NCI-H345 (cell line): ENCODE data around the gene MACC1.
"Not testable (repeated sequence)": the region's sequence is repeated elsewhere in the genome, so short reads cannot be mapped to it uniquely, and the experiment has no call there.

ENCODE experiments used
- DNase-seq: peaks from one replicate; lab custom pipeline; 2025; lab: John Stamatoyannopoulos, UW

MACC1 gene

DNA sequence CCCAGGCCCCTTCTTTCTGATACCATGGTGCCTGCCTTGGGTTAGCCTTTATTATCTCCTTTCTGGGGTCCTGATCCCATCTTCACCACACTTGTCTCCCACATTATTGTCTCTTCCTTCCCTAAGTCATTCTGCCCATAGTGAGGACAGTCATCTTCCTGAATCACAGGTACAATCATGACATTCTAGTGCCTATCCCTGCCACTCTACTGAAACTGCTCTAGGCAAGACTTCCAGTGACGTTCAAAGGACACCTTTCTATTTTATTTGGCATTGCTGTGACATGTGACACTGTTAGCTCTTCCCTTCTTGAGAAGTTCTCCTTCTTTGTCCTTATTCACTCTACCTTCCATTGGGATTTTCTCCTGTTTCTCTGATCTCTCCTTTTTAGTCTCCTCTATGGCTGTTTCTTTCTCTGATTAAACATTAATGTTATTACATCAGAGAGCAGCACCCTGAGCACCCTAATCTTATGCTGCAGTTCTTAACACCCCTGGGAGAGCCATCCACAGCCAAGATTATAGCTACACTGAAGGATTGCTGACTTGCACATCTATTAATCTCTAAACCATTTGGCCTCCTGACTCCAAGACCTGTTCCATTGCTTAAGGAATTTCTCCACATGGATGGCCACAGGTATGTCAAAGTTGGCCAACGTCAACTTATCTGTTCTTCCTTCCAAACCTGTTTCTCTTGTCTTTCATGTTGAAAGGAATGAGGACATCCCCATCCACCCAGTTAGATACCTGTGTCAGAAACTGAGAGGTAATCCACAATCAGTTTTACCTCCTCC is 10.9 kb downstream of the MACC1 start:
- no peak for DNase-seq

DNA sequence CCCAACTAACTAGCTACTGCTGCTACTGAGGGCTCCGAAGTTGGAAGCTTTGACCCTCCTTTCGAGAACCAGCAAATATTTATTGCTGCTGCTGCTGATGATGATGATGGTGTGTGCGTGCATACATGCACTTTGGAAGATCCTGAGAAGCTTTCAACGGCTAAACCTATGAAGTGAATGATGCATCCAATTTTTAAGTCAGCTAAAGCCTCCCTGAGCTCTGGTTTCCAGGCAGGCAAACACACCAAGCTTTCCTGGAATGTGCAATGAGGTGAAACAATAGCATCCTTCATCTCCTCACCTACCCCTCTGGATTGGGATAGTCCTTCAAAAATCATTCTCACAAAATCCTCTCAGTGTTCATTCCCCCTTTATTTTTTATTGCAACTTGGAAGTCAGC is 13.9 kb downstream of the MACC1 start:
- DNase-seq: no peak

DNA sequence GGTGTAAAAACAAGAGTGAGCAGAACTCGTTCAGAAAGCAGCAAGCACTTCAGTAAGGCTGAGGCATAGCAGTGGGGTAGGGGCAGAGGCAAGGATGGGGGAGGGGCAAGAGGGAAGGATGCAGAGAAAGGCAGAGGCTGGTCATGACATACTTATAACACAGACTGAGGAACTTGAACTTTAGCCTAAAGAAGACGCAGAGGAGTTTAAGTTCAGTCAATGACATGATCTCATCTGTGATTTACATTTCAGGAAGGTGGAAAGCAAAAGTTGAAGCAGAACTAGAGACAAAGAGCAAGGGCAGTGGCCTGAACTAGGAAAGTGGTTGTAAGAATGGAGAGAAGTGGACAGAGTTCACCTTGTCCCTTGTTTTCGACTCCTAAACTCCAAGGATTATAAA is 15.8 kb downstream of the MACC1 start:
- no peak for DNase-seq

DNA sequence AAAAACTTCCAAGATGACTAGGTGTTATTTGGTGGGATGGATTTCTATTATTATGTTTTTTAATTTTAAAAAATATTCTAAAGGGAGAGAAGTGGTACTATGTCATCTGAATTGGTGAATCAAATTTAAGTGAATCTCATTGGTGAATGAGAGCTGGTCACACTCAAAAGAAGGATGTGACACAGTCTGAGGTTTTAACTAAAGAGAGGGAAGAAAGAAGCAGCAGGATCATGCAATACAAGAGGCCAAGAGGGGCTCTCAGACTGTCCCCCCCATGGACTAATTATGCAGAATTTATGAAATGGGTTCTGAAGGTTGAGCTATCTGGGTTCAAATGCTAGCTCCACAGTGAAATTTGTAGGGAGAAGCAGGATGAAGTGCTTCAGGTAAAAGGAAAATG is 16.2 kb downstream of the MACC1 start:
- DNase-seq: no peak

DNA sequence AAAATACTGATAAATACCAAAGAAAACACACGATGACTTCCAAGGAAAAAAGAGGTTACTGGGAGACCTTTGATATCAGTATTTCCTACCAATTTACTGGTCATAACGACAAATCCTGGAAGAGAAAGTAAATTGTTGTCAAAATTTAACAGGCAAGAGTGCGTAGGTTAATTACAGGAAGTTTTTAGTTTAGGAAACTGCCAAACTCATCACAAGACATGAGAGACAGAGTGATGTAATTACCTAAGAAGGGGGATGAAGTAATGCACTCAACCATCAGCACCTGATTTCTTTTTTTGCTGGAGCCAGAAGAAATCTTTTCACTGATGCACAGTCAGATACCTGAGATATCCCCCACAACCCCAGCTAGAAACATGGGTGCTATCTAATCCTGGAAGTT is 16.8 kb downstream of the MACC1 start:
- DNase-seq: no peak

DNA sequence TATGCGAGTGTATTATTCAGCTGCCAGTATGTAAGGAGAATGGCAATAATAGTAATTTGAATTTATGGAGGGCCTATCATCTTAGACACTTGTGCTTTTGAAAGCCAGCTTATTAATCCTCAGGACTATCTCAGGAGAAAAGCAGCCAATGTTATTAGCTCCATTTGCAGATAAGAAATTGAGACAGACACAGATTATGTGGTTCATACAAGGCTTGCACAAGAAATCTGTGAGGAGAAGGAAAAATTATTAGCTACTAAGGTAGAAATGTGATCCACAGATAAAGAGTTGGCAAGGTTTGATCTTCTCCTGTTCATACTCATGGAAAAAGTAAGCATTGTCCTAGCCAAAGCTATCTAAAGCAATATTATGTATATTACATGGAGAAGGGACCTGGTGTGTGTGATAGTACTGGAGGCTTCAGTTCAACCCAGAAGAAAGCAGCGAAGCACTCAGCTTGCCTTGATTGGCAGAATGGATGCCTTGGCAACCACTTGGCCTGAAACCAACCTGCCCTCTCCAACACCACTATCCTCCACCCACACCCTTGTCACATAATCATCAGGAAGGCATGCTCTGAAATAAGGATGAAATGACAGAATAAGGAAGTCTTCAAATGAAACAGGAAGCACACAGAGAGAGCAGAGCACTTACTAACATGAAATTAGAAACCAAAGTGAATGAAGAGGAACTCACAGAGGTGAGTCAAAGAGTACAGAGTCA is 18.0 kb downstream of the MACC1 start:
- DNase-seq: peak; percentile 67

DNA sequence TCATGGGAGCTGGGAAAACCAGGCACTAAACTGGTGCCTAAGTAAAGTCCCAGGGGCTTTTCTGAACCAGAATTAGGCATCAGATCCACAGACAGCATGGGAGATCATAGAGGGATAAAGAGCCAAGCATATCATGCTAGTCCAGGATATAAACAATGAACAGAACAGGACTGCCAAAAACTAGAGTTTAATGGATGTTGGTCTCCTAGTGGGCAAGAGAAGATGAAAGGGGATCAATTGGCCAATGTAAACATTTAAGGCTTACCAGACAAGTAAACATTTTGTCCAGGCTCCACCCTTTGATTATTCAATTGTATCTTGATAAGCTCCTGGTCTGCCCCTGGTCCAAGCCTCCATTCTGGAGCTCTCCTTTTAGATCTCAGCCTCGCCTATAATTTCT is 18.9 kb downstream of the MACC1 start:
- peak; percentile 47 for DNase-seq

DNA sequence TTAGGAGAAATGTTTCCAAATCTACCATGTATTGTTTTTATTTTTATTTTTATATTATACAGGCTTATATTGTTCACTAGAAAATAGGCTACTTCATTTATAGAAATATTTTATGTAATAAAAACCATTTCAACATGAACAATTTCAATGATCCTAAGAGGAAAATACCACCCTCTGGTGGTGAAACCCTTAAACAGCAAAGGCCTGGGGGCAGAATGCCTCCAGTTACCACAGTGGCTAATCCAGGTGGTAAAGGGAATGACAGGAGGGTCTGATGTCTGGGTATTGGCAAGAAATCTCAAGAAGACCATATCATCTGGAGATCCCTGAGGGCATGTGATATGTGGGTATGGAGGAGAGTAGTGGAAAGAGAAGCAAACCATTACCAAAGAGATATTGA is 19.3 kb downstream of the MACC1 start:
- DNase-seq: no peak

DNA sequence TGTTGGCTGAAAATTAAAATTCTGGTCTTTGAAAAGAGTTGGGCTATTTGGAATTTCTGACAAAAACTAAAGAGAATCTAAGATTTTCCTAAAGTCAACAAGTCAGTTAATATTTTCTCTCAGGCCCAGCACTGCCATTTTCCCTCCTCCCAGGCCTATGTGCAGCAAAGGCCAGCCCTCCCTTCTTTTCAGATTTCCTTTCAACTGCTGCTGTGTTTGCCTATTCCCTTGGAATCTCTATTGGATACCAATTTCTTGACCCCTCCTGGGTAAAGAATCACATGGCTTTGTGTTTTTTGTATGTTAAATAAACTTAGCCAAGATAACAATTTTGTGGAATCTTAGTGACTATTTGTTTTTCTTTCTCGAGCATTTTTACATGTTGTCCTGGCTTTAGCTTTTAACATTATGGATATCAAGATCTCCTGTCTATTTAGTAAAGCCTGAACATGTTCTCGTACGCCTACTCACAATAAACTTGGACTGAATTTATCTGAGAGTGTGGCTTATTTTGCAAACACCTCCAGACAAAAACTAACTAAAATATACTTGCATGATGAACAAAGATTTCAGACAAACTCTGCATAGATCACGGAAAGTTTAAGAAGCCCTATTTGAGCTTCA is 19.9 kb downstream of the MACC1 start:
- no peak for DNase-seq

DNA sequence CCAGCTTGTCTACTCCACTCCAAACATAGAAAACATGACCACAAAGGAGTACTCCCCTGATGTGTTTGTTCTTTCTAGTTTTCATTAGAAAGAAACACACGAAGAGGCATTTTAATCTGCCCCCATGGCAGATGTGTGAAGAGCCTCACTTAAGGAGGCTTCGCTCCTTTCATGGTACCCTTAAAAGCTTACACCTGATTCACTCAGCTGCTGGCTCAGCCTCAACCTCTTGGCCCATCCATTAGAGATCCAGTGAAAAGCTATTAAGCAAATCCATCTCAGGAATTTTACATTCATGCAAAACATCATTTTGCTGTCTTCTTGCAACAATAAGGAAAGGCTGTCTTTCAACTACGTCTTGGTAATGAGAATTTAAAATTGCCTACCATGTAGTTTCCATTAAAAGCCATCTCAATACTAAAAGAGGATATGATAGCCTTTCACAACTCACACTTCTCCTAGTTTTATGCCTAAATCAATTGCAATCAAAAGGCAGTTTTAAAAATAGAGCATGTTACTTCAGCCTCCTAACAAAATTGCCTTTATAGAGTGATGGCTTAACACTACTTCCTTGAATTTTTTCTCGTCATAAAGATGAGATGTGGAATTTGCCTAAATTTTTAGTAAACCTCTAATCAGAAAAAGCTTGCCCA is 22.7 kb downstream of the MACC1 start:
- DNase-seq: no peak

DNA sequence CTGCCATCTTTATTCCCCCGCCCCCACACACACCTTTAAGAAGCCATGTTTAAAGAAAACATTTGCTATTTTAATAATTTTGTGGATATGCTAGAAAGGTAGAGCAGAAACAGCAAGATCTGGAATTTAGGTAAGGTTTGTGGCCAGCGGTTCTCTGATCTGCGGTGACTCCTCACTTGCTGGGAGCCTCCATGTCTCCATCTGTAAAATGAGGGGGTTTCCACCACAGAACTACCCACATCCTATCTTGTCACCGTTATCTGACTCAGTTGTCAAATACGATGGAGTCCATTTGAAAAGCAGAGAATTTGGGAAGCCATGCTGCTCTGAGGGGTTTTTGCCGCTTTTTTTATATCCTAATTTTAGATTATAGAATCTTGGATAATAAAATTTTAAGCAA is 23.3 kb downstream of the MACC1 start:
- no peak for DNase-seq

DNA sequence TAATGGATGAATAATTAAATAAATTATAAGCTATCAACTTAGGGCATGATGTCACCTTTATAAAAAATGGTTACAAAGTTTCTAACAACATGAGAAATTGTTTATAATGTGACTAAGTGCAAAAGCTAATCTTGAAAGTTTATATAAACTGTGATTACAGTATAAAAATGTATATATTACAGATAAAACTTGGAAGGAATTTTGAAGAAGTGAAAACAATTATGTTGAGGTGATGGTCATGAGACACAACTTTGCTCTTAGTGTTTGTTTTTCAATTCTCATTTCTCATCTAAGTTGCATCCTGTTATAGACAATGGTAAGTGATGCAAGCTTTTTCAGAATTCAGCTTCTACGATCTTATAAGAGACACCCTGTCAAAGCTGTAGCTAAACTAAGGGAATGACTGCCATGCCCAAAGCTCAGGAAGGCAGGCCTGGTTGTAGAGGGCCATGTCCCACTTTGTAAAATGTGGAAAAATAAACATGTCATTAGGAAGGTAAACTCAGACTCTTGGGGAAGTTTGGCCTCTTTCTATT is 23.9 kb downstream of the MACC1 start:
- no peak for DNase-seq

DNA sequence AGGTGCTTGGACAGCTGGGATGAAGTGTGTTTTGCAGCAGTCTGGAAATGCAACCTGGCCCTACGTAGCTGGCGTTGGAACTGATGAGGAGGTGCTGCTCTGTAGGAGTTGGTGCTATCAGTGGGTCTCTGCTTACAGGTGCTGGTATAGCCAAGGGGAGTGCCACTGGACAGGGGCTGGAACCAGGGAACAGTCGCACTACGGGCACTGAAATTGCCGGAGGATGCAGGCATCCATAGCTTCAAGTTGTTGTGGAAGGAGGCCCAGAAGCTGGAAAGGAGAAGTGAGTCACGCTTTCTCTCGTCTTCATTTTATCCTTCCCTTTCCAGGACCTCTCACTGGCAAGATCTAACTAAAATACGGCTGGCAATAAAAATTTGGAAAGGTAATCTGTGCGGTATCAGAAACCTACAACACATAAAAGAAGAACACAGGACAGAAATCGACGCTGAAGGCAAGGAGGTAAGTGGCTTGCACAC is 25.8 kb downstream of the MACC1 start:
- no peak for DNase-seq

DNA sequence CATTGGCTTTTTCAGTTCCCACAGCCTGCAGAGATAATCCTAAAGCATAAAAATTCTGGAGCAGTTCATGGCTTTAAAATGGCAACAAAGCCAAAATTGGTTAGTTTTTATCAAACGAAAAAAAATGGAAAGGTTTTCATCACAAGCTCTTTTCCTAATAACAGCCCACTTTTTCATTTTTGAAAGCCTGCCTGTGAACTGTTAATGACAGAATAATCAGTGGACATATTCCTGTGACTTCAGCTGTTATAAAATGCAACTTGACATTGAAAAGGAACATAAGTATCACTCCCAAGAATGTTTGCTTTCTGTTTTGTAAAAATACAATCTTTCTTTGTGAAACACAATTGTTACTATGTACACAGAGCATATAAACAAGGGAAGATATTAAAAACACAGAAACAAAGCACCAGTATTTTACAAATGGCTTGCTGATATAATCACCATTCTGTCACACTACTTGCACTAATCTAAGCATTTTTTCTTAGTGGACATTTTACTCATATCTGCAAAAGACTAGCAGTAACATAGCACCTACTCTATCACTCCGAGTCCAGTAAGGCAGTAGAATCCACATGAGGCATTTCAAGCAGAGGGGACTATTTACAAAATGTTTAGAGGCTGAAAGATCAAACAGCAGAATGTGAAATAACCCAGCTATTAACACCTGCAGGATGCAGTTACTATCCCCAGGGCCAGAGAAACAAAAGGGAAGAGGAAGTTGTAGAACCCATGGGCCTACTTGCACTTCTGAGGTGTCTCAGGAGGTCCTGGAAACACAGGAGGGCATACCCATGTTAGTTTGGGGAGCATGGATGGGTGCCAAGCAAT is 26.4 kb downstream of the MACC1 start:
- DNase-seq: peak; percentile 32

DNA sequence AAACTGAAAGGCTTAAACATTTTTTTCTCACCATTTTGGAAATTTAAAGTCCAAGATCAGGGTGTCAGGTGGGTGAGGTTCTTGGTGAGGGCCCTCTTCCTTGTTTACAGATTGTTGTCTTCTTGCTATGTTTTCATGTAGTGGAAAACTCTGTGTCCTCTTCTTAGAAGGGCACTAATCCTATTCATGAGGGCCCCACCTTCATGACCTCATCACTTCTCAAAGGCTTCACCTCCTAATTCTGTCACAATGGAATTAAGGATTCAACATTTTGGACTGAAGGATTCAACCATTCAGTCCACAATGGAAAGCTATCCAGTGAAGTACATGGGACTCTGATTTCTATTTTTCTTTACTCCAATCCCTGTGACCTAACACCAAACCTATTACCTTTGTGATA is 27.3 kb downstream of the MACC1 start:
- DNase-seq: no peak

DNA sequence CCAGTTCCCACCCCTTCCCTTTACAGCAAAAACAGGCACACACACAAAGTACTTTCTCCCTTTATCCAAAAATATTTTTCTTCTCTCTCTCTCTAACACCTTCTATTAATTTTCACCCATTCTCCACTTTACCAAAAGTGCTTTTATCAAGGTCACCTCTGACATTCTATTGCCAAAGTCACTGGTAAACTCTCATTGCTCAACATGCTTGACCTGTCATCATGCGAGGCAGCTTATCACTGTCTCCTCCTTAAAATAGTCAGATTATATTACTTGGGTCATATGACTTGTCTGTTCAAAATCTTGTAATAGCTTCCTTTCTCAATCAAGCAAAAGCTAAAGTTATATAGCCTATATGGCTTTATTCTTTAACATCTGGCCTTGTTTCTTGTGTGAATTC is 28.6 kb downstream of the MACC1 start:
- no peak for DNase-seq

DNA sequence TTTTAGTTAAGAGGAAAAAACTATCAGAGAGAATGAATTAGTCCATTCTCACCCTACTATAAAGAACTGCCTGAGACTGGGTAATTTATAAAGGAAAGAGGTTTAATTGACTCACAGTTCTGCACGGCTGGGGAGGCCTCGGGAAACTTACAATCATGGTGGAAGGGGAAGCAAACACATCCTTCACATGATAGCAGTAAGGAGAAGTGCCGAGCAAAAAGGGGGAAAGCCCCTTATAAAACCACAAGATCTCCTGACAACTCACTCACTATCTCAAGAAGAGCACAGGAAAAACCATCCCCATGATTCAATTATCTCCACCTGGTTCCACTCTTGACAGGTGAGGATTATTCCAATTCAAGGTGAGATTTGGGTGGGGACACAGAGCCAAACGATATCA is 29.3 kb downstream of the MACC1 start:
- not testable (repeated sequence) for DNase-seq

DNA sequence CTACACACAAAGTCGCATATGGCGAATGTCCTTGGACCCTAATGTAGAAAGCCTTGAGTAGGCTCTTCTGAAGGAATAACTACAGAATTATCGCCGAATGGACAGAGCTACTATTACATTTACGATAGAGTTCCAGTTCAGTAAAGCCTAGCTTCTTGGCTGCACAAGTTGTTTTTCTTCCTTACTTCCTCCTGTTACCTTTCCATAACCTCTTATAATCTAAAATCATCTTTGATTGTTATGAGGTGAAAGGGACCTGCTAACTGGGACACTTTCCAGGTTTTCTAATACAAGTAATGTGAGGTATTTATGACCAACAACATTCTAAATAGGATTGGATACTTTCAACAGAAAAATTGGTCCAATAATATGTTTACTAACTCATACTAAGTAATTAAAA is 31.2 kb downstream of the MACC1 start:
- DNase-seq: no peak

DNA sequence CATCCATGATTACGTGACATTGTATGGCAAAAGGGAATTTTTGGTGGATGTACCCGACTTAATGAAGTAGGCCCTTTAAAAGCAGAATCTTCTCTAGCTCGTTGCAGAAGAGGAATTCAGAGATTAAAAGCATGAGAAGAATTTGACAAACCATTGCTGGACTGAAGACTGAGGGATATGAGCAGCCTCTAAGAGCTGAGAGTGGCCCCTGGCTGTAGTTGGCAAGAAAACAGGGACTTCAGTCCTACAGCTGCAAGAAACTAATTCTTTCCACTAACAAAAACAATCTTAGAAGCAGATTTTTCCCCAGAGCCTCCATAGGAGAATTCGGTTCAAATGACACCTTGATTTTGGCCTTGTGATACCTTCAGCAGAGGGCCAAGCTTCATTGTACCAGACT is 34.1 kb downstream of the MACC1 start:
- DNase-seq: no peak

DNA sequence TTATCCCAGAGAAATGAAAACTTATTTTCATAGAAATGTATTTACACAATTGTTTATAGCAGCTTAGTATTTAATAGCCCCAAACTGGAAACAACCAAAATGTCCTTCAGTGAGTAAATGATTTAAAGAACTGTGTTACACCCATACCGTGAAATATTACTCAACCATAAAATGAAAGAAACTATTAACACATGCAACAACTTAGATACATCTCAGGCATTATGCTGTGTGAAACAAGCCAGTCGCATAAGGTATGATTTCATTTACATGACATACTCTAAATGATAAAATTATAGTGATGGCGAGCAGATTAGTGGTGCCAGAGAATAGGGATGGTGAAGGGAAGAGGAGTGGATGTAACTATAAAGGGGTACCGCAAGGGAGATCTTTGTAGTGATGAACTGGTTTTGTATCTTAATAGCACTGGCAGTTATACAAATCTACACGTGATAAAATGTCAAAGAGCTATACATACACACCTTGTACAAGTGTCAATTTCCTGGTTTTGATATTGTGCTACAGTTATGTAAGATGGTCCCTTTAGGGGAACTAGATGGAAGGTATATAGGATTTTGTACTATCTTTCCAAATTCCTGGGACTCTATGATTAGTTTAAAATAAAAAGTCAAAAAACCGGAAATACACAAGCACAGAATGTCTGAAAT is 40.5 kb downstream of the MACC1 start:
- no peak for DNase-seq

DNA sequence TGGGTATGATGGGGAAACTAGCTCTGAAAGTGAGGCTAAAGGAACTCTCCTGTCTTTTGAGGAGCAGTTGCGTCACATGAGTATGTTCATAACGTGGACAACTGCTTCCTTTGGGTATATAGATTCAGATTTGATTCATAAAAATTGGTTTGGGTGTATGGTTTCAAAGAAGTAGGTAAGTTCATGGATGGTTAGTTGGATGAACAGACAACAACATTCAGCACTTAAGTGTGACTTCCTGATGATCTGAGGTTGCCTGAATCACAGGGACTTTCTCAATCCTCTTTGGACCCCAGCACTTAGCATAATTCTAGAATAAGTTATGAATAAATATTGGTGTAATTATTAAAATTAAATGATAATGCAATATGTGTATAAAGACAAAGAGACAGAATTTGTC is 43.4 kb downstream of the MACC1 start:
- DNase-seq: no peak
